Astrocyte of the spinal cord (primary cell): ENCODE results near the gene FAM90A26.
"Not testable (repeated sequence)": the region's sequence is repeated elsewhere in the genome, so short reads cannot be mapped to it uniquely, and the experiment has no call there.

ENCODE experiments used
- DNase-seq: peaks from one replicate; pipeline ENCODE4 v3.0.0; 2011; ENCODE audit warnings: low read depth, low spot score
- H3K4me3 ChIP-seq: 2 replicates; pipeline ENCODE4 v1.5.1; 2011; ENCODE audit warnings: low read depth, mild to moderate bottlenecking, low read length, moderate library complexity
- in situ Hi-C: cut with HindIII; loops from 2 replicates; pipeline ENCODE4 v1.10.0; 2017; ENCODE audit warnings: low sequenced_read_pairs
- TF ChIP-seq, protein P1 (sequence below): IDR thresholded peaks from 2 replicates; pipeline ENCODE4 v1.5.1; 2012; ENCODE audit warnings: low read depth, mild to moderate bottlenecking, low read length, inconsistent platforms

Gene FAM90A26

DNA sequence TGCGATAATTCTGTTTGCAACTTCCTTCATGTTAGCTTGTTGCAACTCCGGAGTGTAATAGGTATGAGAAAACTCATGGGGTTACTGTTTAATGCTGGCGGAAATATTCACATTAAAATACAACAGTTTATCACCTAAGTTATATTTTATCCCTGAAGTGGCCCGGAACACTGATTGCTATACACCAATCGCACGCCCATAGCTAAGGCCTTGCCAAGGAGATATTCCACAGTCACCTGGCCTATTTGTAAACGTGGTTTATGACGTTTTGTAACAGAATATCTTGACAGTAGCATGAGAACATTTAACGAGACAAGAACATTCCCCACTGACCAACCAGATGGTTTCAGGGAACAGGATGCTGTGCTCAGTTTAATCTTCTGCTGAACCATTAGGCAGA lies 23.2 kb upstream of the FAM90A26 start:
- H3K4me3 ChIP-seq, result no peak overlapping the region
- in situ Hi-C loops, result no loop called here
- no peak for DNase-seq
- TF ChIP-seq, protein P1, sequence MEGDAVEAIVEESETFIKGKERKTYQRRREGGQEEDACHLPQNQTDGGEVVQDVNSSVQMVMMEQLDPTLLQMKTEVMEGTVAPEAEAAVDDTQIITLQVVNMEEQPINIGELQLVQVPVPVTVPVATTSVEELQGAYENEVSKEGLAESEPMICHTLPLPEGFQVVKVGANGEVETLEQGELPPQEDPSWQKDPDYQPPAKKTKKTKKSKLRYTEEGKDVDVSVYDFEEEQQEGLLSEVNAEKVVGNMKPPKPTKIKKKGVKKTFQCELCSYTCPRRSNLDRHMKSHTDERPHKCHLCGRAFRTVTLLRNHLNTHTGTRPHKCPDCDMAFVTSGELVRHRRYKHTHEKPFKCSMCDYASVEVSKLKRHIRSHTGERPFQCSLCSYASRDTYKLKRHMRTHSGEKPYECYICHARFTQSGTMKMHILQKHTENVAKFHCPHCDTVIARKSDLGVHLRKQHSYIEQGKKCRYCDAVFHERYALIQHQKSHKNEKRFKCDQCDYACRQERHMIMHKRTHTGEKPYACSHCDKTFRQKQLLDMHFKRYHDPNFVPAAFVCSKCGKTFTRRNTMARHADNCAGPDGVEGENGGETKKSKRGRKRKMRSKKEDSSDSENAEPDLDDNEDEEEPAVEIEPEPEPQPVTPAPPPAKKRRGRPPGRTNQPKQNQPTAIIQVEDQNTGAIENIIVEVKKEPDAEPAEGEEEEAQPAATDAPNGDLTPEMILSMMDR, result no peak

DNA sequence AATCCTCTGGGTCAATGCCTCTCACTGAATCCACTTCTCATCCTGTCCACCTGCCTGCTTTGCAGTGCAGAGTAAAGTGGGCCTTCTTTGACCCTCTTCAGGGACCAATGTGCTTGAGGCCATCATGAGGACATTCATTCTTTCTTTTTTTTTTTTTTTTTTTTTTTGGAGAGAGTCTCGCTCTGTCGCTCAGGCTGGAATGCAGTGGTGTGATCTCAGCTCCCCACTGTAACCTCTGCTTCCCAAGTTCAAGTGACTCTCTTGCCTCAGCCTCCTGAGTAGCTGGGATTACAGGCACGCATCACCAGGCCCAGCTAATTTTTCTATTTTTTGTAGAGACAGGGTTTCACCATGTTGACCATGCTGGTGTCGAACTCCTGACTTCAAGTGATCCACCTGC lies 22.8 kb upstream of the FAM90A26 start:
- DNase-seq, H3K4me3 ChIP-seq, in situ Hi-C loops: not testable (repeated sequence)

DNA sequence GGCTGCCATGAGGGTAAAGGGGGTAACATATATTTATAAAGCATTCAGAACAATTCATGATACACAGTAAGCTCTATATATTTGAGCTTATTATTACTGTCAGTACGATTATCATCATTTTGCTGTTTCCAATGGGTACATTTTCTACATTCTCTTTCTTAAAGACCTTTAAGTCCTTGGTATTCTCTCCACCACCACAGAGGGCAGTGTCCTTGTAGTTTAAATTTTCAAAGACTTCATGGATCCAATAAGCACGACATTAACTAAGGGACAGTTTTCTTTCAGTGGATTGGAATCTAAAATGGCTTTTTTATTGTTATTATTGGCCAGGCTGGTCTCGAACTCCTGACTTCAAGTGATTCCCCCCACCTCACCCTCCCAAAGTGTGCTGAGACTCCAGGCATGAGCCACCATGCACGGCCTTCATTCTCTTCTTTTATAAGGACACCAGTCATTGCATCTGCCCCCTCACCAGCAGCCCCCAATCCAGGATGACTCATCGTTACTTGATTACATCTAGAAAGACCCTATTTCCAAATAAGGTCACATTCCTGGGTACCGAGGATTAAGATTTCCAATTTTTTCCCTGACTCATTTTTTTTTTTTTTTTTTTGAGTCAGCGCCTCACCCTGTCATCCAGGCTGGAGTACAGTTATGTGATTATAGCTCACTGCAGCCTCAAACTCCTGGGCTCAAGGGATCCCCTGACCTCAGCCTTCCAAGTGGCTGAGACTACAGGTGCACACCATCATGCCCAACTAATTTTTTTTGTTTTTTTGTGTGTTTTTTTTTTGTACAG lies 21.4 kb upstream of the FAM90A26 start:
- DNase-seq, result peak; percentile 32
- TF ChIP-seq, protein P1, result peak; percentile 16
- H3K4me3 ChIP-seq, in situ Hi-C loops: not testable (repeated sequence)

DNA sequence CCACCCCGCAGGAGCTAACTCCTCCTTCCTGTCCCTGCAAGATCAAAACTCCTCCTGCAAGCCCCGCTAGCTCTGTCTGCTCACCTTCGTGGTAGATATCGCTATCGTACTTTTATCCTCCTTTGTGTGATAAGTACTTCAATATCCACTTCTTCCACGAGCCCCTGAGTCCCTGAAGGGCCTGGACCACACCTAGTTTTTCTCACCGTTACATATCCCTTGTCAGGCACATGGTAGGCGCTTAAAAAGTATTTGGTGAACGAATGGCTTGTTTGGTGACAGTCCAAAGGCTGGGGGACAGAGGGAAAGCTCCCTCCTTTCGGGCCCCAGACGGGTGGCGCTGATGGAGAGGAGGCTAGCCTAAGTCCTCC lies 18.4 kb upstream of the FAM90A26 start:
- peak; percentile 18 for DNase-seq
- H3K4me3 ChIP-seq, result peak overlapping the region; percentile 63
- in situ Hi-C loops, result not testable (repeated sequence)

DNA sequence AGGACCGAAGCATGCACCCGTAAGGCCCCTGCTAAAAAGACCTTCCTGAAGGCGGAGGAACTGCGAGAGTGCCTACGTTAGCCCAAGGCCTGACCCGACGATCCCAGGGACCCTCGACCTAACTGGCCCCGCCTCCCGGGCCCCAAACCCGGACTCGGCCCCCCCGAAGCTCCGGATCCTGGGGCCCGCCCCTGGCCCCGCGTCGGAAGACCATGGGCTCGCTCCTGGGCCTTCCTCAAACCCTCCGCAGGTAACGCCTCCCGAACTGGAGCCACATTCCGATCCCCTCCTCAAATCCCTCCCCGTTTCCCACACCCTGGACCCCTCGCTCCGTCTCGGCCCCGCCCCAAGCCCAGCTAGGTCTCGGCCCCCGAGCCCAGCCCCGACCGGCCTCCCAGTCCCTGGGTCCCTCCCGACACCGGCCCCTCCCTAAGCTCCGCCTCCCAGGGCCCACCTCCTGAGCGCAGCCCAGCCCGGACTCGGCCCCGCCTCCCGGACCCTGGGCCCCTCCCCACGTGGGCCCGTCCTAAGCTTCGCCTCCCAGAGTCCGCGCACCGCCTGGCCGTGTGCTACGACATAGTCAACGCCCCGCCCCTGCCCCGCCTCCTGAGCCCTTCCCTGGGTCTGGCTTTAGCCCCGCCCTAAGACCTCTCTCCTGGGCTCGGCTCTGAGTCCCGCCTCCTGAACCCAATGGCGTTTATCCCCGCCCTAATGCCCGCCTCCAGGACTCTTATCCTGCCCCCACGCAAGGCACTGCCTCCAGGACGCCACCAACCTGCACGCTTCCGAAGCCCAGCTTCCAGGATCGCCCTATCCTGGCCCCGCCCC lies 17.8 kb upstream of the FAM90A26 start:
- DNase-seq, result peak; percentile 95
- H3K4me3 ChIP-seq, result peak overlapping the region; percentile 63
- in situ Hi-C loops, result not testable (repeated sequence)

DNA sequence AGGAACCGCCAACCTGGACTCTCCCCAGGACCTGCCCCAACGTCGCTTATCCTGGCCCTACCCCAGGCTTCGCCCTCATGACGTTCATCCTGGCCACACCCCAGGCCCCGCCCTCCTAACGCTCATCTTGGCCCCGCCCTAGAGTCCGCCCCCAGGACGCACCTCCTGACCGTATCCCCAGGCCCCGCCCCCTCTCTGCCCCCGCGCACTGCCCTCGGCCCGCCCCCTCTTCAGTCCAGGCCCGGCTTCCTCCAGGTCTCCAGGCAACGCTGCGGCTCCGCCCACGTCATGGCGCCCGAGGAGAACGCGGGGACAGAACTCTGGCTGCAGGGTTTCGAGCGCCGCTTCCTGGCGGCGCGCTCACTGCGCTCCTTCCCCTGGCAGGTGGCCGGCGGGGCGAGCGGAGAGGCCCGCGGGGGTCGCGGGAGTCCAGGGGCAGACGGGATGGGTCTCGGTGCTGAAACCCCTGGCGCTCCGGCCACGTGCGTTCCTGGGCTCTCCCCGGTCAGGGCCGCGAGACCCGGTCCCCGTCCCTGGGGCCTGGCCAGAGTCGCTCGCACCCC lies 17.1 kb upstream of the FAM90A26 start:
- in situ Hi-C loops, result not testable (repeated sequence)
- peak; percentile 99 for DNase-seq
- H3K4me3 ChIP-seq, result peak overlapping the region; percentile 49

DNA sequence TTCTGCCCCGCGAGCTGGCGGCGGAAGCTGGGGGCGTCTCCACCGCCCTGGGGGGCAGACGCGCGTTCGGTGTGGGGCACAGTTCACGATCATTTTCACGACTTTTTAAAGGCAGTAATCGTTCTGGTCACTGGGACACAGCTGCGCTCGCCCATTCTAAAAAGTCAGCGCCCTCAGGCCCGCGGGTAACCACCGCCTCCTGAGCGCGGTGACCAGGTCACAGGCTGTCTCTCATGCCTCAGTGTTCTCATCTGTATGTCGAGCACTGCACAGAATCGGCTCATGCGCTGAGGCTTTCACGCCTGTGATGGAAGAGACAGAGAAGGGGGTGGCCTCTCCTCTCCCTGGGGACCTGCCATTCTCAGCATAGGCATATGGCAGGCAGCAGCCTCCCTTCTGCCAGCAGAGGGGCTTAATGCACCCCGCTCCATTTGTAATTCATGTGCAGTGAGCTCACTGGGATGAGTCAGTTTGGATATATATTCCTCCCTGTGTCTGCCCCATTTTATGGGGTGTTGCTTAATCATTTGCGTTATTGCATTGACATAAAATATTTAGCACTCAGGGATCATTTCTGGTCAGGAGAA lies 16.5 kb upstream of the FAM90A26 start:
- in situ Hi-C loops, result not testable (repeated sequence)
- peak overlapping the region; percentile 49 for H3K4me3 ChIP-seq
- DNase-seq, result peak; percentile 27

DNA sequence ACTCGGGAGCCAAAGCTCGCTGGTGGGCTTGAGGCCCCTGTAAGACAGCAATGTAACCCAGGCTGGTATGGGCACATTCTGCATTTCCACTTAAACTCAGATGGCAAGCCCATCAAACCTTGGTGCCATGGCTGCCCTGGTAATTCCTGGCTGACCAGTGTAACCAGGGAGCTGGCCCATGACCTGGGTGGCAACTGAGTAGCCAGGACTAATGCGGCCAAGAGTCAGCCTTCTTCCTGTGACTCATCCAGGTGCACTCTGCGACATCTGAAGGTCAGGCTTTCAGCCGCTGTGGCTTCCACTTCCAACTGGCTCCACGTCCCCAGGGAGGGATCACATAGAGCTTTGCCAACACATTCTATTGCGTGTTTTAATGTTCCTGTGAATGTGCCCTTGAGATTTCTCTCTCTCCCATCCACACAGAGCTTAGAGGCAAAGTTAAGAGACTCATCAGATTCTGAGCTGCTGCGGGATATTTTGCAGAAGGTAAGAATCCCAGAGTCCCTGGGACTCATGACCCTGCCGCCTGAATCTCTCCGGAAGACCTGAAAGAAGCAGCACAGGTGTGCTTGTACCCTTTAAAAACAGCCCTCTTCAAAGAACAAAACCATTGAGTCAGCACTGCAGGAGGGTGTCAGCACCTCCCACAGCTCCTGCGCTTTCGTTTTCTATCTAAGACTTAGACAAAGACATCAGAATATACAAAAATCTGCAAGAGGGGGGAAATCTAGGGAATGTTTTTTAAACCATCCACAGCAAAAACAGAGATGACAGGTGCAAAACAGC lies 14.9 kb upstream of the FAM90A26 start:
- H3K4me3 ChIP-seq, in situ Hi-C loops: not testable (repeated sequence)
- DNase-seq, result peak; percentile 6

DNA sequence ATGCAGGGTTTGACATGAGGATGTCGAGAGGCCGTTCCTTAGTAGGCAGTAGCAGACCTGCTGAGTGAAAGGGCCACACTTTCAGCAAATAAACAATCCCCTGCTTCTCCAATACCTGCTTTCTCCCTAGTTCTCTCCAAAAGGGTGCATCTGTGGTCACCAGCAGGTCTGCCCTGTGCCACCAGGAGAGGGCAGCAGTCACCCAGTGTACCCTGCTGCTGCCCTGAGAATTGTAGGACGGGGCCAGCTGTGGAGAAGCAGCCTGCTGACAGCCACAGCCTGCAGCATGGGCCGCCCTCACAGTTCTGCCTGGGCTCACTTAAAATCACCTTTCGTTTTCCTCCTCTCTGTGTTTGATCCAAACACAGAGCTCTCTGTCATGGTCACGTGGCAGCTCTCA lies 11.8 kb upstream of the FAM90A26 start:
- H3K4me3 ChIP-seq, DNase-seq, in situ Hi-C loops: not testable (repeated sequence)

DNA sequence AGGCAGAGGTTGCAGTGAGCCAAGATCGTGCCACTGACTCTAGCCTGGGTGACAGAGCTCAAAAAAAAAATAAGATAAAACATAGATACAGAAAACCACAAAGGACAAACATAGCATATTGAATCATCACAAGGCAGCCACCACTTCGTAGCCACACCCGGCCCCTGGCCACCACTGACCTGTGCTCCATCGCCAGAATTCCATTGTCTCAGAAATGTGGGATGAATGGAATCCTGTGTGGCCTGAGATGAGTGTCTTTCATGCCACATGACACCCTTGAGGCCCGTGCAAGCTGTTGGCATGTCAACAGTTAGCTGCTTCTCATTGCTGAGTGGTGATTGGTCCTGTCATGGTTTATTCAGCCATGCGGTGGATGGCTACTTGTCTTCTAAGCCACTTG lies 10.2 kb upstream of the FAM90A26 start:
- H3K4me3 ChIP-seq, in situ Hi-C loops, DNase-seq: not testable (repeated sequence)

DNA sequence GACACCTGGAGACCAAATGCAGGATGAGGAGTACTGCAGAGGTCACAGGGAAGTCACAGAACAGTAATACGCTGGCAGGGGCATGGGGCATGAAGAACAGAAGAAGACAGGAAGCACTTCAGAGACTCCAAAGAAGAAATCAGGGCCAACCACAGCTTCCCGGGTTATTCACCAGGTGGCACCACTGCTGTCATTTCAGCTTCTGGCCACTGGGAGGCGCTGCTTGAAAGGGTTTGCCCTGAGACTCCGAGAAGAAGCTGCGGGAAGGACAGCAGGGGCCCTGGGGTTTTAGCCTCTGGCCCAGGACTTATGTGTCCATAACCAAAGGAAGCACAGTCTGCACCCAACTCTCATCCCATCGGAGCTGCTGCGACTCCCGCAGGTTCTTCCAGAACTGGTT lies 4.2 kb upstream of the FAM90A26 start:
- in situ Hi-C loops, DNase-seq, H3K4me3 ChIP-seq: not testable (repeated sequence)

DNA sequence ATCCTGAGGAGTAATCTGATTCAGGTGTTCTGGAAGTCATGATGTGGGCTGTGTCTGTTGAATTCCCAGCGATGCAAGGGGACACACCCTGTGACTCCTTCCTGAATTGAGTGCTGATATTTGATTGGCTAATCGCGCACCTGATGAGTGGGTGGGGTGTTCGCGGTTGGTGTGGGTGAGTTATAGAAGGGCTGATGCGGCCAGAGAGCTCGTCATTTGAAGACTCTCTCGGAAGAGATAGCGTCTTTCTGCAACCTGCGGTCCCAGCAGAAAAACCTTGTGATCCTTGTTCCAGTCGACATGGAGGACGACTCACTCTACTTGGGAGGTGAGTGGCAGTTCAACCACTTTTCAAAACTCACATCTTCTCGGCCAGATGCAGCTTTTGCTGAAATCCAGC lies 40.1 kb downstream of the FAM90A26 start, which contains the start of gene USP17L10:
Gene USP17L10, plus strand, starts transcription at position 301 of the 400 bp plus-strand sequence. Its CDS starts 0 bp downstream, at position 301.
- H3K4me3 ChIP-seq, in situ Hi-C loops, DNase-seq: not testable (repeated sequence)

DNA sequence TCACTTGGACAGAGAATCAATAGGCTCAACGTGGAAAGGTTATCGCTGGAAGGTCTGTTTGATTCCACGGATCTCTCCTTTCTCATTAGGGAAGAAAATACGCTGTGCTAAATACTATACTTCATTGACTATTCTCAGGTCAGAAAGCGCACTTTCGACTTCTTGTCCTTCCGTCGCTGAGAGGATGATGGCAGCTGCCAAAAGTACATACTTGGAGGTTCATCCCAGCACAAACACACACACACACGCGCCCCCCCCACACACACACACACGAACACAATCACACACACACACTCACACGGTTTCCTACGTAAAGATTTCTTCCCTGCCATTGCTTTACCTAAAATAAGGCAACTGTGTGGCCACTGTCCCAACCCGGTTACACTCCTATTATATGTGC lies 44.5 kb downstream of the FAM90A26 start:
- H3K4me3 ChIP-seq, in situ Hi-C loops, DNase-seq: not testable (repeated sequence)

DNA sequence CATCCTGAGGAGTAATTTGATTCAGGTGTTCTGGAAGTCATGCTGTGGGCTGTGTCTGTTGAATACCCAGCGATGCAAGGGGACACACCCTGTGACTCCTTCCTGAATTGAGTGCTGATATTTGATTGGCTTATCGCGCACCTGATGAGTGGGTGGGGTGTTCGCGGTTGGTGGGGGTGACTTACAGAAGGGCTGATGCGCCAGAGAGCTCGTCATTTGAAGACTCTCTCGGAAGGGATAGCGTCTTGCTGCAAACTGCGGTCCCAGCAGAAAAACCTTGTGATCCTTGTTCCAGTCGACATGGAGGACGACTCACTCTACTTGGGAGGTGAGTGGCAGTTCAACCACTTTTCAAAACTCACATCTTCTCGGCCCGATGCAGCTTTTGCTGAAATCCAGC lies 44.9 kb downstream of the FAM90A26 start, which contains the start of gene USP17L11:
Gene USP17L11, plus strand, starts transcription at position 301 of the 400 bp plus-strand sequence. Its CDS starts 0 bp downstream, at position 301.
- in situ Hi-C loops, DNase-seq, H3K4me3 ChIP-seq: not testable (repeated sequence)
